Mesenchymal stem cell (in vitro differentiated cells and primary cell): ENCODE measurements around the gene KRT79.

Source experiments
- DNase-seq: peaks from one replicate; pipeline ENCODE4 v3.0.0-alpha.2; 2013
- H2AFZ ChIP-seq: one replicate; pipeline ENCODE4 v1.6.1; 2013; ENCODE audit warnings: low read depth, mild to moderate bottlenecking, control low read depth, inconsistent platforms, low read length, moderate library complexity
- H2AK5ac ChIP-seq: 2 replicates; pipeline ENCODE4 v1.6.1; 2013; ENCODE audit warnings: low read length, moderate library complexity, mild to moderate bottlenecking, inconsistent platforms; ENCODE audit not compliant: severe bottlenecking
- H2BK120ac ChIP-seq: one replicate; pipeline ENCODE4 v1.6.1; 2013; ENCODE audit warnings: low read depth, mild to moderate bottlenecking, inconsistent platforms, low read length, moderate library complexity
- H2BK12ac ChIP-seq, 2 experiments: one replicate each; pipeline ENCODE4 v1.6.1; 2013; ENCODE audit warnings: inconsistent platforms in 2 of 2, low read length in 2 of 2, mild to moderate bottlenecking in 2 of 2, moderate library complexity in 2 of 2, control low read depth in 1 of 2
- H2BK15ac ChIP-seq: one replicate; pipeline ENCODE4 v1.6.1; 2013; ENCODE audit warnings: mild to moderate bottlenecking, low read depth, inconsistent platforms; ENCODE audit not compliant: poor library complexity, severe bottlenecking
- H2BK5ac ChIP-seq: 2 replicates; pipeline ENCODE4 v1.6.1; 2013; ENCODE audit warnings: low read depth, mild to moderate bottlenecking, low read length, control low read depth, inconsistent platforms; ENCODE audit not compliant: poor library complexity, severe bottlenecking
- H3K14ac ChIP-seq, 2 experiments: one replicate each; pipeline ENCODE4 v1.6.1; 2013; ENCODE audit warnings: inconsistent platforms in 2 of 2, low read length in 2 of 2, control low read depth in 1 of 2, mild to moderate bottlenecking in 1 of 2, moderate library complexity in 1 of 2
- H3K18ac ChIP-seq, 2 experiments: one replicate each; pipeline ENCODE4 v1.6.1; 2013; ENCODE audit warnings: inconsistent platforms in 2 of 2, low read length in 2 of 2, control low read depth in 1 of 2, low read depth in 1 of 2, mild to moderate bottlenecking in 1 of 2
- H3K23ac ChIP-seq, 2 experiments: one replicate each; pipeline ENCODE4 v1.6.1; 2013; ENCODE audit warnings: inconsistent platforms in 2 of 2, low read length in 2 of 2, mild to moderate bottlenecking in 2 of 2, moderate library complexity in 2 of 2, control low read depth in 1 of 2
- H3K27ac ChIP-seq: 2 replicates; pipeline ENCODE4 v1.5.1; 2013; ENCODE audit warnings: mild to moderate bottlenecking, moderate library complexity, low read length, control low read depth, inconsistent platforms; ENCODE audit not compliant: poor library complexity, severe bottlenecking
- H3K27me3 ChIP-seq, 2 experiments: 2 replicates each; pipeline versions ENCODE4 v1.6.1 to v1.7.0; 2013; ENCODE audit warnings: low read length in 2 of 2, mild to moderate bottlenecking in 2 of 2, moderate library complexity in 2 of 2, control low read depth in 1 of 2, inconsistent platforms in 1 of 2; ENCODE audit not compliant: control insufficient read depth in 1 of 2, insufficient read depth in 1 of 2
- H3K36me3 ChIP-seq, 2 experiments: 2 replicates each; pipeline versions ENCODE4 v1.6.1 to v1.7.0; 2013; ENCODE audit warnings: low read length in 2 of 2, control low read depth in 1 of 2, inconsistent platforms in 1 of 2, low read depth in 1 of 2, mild to moderate bottlenecking in 1 of 2; ENCODE audit not compliant: insufficient read depth in 2 of 2, control insufficient read depth in 1 of 2
- H3K4ac ChIP-seq, 2 experiments: one replicate each; pipeline ENCODE4 v1.6.1; 2013; ENCODE audit warnings: inconsistent platforms in 2 of 2, low read length in 2 of 2, mild to moderate bottlenecking in 2 of 2, moderate library complexity in 2 of 2, control low read depth in 1 of 2, low read depth in 1 of 2
- H3K4me1 ChIP-seq: 2 replicates; pipeline ENCODE4 v1.6.1; 2013; ENCODE audit warnings: low read depth, low read length, control low read depth; ENCODE audit not compliant: control insufficient read depth, insufficient read depth
- H3K4me2 ChIP-seq: 2 replicates; pipeline ENCODE4 v1.6.1; 2013; ENCODE audit warnings: low read length, mild to moderate bottlenecking, inconsistent platforms; ENCODE audit not compliant: poor library complexity, severe bottlenecking
- H3K4me3 ChIP-seq, 2 experiments: 2 replicates each; pipeline versions ENCODE4 v1.5.1 to v1.7.0; 2013; ENCODE audit warnings: low read length in 2 of 2, mild to moderate bottlenecking in 2 of 2, control low read depth in 1 of 2, low read depth in 1 of 2; ENCODE audit not compliant: insufficient read depth in 1 of 2
- H3K79me1 ChIP-seq: replicated peaks from 2 replicates; pipeline ENCODE4 v1.6.1; 2013; ENCODE audit warnings: mild to moderate bottlenecking, control low read depth, low read length, inconsistent platforms; ENCODE audit not compliant: poor library complexity, severe bottlenecking
- H3K9ac ChIP-seq: 2 replicates; pipeline ENCODE4 v1.7.0; 2013; ENCODE audit warnings: mild to moderate bottlenecking, low read length, moderate library complexity
- H3K9me3 ChIP-seq: 2 replicates; pipeline ENCODE4 v1.7.0; 2013; ENCODE audit warnings: mild to moderate bottlenecking, low read length; ENCODE audit not compliant: control insufficient read depth
- H4K8ac ChIP-seq: one replicate; pipeline ENCODE4 v1.6.1; 2013; ENCODE audit warnings: inconsistent platforms, mild to moderate bottlenecking, low read length, moderate library complexity
- H4K91ac ChIP-seq: one replicate; pipeline ENCODE4 v1.6.1; 2013; ENCODE audit warnings: mild to moderate bottlenecking, low read length, inconsistent platforms
- WGBS: methylation state at CpG from one replicate; pipeline ENCODE4 v1.1.7; 2013; ENCODE audit warnings: mixed read lengths; 5-methylcytosine and 5-hydroxymethylcytosine counted together

Gene KRT79

DNA sequence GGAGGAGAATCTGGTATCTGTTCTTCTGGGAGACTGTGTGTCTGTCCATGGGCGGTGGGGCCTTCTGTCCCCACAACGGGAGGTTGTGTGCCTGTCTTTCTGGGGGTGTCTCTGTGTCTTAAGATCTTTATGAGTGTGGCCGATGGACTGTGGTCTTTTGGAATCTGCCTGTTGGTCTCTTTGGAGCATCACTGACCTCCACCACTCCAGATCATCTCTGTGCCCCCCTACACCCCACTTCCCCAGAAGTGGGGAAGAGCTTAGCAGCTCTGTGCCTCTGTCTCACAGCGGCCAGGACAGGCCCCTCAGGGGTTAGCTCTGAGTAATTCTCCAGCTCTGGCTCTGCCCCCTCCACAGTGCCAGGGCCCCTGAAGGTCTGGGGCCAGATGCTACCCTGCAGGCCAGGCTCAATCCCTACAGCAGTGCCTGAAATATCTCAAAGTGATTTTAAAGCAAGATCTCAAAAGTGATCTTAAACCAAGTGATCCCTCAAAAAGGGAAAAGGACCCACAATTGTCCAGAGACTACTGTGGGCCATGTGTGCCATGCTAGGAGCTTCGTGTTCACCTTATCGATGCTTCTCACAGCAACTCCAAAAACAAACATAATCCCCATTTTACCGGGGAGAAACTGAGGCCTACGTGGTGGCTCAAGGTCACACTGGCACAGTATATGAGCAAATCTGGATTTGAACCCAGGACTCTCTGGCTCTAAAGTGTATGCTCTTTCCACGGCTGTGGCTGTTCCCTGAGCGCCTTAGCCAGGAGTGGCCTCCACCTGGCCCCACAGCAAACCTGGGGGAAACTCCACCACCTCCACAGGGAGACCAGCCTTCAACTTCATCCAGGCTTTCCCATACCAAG is 40.7 kb upstream of the KRT79 start:
- no peaks in the 10 kb centered on the region for H3K27me3 ChIP-seq

DNA sequence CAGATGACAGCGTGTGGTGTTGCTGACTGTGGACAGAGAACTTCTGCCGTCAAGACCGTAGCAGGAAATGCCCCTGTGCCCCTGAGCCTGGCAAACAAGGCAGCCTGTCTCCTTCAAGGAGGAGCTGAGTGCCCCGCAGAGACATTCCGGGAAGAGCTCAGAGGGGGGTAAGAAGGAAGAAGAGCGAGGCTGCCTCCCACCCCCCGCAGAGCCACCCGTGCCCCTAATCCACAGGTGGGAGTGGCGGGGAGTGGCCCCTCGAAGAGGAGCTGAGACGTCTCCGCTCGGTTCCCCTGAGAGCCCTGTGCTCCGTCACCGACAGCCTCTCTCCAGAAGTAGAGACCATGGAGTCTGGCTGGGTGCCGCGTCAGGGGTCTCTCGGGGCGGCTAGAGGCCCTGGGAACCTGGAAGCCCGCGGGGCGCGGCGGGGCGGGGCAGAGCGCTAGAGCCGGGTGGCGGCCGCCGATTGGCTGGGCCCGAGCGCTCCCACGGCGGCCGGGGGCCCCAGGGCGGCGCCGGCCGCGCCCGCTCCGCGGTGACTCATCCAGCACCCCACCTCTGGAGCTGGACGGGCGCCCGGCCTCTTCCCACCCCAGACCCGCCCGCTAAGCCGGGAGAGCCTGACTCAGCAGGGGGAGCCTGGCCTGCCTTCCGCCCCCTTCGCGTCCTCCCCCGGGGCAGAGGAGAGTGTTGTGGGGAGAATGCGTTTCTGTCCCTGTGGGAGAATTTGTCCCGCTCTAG is 39.9 kb upstream of the KRT79 start:
- Histone ChIP-seq H3K23ac (no peak overlapping the region), H2AK5ac (peak overlapping the region; percentile 42), H3K4me3 (peak overlapping the region; percentile 41 to 70), H3K4me1 (peaks cover 37% of the 10 kb centered on the region), H2AFZ (peak overlapping the region; percentile 15), H3K27me3 (peaks cover 0 to under 1% of the 10 kb centered on the region in 2 experiments), H2BK12ac (peak overlapping the region; percentile 14 to 91), H3K4ac (peak overlapping the region in 1 of 2 experiments; percentile 73), H2BK5ac (peak overlapping the region; percentile 5), H2BK15ac (peak overlapping the region; percentile 85), H2BK120ac (peak overlapping the region; percentile 39), H3K36me3 (no peaks in the 10 kb centered on the region), H3K79me1 (no peaks in the 10 kb centered on the region), H3K9ac (peak overlapping the region; percentile 81), H4K8ac (peak overlapping the region; percentile 89), H3K18ac (peak overlapping the region; percentile 54 to 87), H3K9me3 (no peaks in the 10 kb centered on the region), H3K27ac (no peak overlapping the region), H4K91ac (peak overlapping the region; percentile 89), H3K14ac (no peak overlapping the region), H3K4me2 (peak overlapping the region; percentile 82)
- peak; percentile 95 for DNase-seq
- WGBS = 3% methylated on average over 39 of the region's 55 CpGs

More for the DNA sequence above, 40.7 kb upstream of the KRT79 start:
- 83% methylated on average over 8 of the region's 10 CpGs for WGBS
- H2BK12ac ChIP-seq = peak overlapping the region in 1 of 2 experiments; percentile 29
- peak overlapping the region; percentile 61 for H2BK120ac ChIP-seq
- H3K4me3 ChIP-seq = peak overlapping the region in 1 of 2 experiments; percentile 59
- H3K14ac ChIP-seq = no peak overlapping the region
- H3K9me3 ChIP-seq = no peaks in the 10 kb centered on the region
- H3K9ac ChIP-seq = peak overlapping the region; percentile 73
- peak overlapping the region; percentile 35 for H4K8ac ChIP-seq
- H3K79me1 ChIP-seq = no peaks in the 10 kb centered on the region
- H3K36me3 ChIP-seq = no peaks in the 10 kb centered on the region
- peak overlapping the region; percentile 30 to 41 for H3K4ac ChIP-seq
- H3K27ac ChIP-seq = no peak overlapping the region
- H2BK15ac ChIP-seq = peak overlapping the region; percentile 37
- no peak overlapping the region for H3K23ac ChIP-seq
- H4K91ac ChIP-seq = peak overlapping the region; percentile 64
- no peak overlapping the region for H2AFZ ChIP-seq
- H3K4me2 ChIP-seq = peak overlapping the region; percentile 82
- peaks cover 45% of the 10 kb centered on the region for H3K4me1 ChIP-seq
- peak overlapping the region; percentile 17 for H2AK5ac ChIP-seq
- no peak overlapping the region for H2BK5ac ChIP-seq
- H3K18ac ChIP-seq = peak overlapping the region; percentile 54 to 58
- no peak for DNase-seq

- Histone ChIP-seq H3K27me3 (peaks cover 0 to 5% of the 10 kb centered on the region in 2 experiments), H3K4me3 (peak overlapping the region in 1 of 2 experiments; percentile 70), H3K79me1 (no peaks in the 10 kb centered on the region), H2BK15ac (peak overlapping the region; percentile 30), H3K9ac (peak overlapping the region; percentile 81), H3K18ac (peak overlapping the region in 1 of 2 experiments; percentile 44), H2BK5ac (no peak overlapping the region), H3K23ac (no peak overlapping the region), H3K36me3 (no peaks in the 10 kb centered on the region), H2AFZ (no peak overlapping the region), H4K8ac (no peak overlapping the region), H3K14ac (no peak overlapping the region), H3K27ac (no peak overlapping the region), H3K9me3 (no peaks in the 10 kb centered on the region), H2BK12ac (peak overlapping the region; percentile 14 to 91), H2BK120ac (no peak overlapping the region), H4K91ac (peak overlapping the region; percentile 89), H3K4me1 (peaks cover 33% of the 10 kb centered on the region), H2AK5ac (no peak overlapping the region), H3K4ac (peak overlapping the region in 1 of 2 experiments; percentile 73), H3K4me2 (peak overlapping the region; percentile 82)
- no peak for DNase-seq
- 86% methylated on average over 4 of the region's 4 CpGs for WGBS
These were observed 39.4 kb upstream of the KRT79 start for GRCh38 chr12:52873513-52873831.
